NCI-H510A (cell line): ENCODE measurements around the gene DGCR6.
"Not testable (repeated sequence)": the region's sequence is repeated elsewhere in the genome, so short reads cannot be mapped to it uniquely, and the experiment has no call there.

Experiments used
- DNase-seq: peaks from one replicate; lab custom pipeline; 2025; lab: John Stamatoyannopoulos, UW

Gene DGCR6

DNA sequence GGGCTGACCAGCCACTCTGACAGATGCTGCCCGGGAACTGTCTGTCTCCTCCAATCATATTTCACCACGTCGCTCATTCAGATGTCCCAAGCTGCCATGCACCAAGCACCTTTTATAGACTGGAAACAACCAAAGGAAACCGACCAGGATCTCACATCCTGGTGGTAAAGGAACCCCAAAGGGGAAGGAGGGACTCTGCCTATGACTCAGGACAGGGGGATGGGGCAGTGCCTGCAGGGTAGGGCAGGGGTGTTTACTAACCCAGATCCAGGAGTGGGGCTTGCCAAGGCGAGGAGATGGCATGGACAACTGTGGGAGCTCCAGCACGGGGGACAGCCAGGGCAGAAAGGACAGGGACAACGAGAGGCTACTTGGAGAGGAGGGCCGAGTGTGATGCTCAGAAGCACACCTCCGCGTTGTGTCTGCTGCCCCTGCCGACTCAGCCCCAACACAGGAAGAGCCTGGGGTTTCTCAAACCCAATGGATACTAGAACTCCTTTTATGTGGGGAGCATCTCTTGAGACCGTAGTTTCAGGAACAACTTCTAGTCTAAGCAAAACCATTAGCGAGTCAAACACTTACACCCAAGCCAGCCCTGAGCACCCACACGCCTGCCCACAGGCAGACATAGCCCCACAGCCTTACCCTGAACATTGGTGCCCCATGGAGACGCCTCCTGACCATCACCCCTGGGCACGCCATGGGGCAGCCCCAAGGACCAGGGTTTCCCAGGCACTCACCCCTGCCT, 26.0 kb downstream of the DGCR6 start:
- DNase-seq = no peak

DNA sequence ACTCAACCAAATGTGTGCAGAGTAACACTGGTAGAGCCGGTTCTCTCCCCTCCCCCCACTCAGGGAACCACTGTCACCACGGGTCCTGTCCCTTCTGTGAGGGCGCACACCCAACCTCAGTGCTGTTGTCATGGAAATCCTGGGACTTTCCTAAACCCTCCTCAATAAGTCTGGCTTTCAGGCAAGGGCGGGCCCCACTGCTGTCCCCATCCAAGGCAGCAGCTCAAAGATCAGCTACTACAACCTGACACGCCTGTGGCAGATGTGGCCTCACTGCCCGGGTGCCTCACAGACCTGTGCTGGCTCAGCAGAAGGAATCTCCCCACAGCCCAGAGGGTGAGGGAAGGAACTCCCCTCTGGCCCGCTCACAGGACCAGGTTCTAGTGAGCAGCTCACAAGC, 27.8 kb downstream of the DGCR6 start:
- no peak for DNase-seq

DNA sequence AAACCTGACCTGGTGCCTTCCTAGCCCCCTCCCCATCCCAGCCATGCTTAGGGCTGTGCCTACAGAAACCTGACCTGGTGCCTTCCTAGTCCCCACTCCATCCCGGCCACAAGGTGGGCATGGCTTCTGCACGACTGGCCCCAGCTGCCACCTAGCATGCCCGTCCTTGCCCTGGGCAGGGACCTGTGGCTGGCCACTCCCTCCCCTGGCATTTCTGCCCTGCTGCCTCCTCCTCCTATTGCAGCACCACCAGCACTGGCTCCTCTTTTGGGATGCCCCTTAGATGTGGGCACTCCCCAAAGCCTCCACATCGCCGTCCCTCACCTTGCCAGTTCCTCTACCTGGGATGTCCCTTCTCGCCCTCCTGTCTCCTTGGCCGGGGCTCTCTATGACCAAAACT, 28.6 kb downstream of the DGCR6 start:
- not testable (repeated sequence) for DNase-seq

DNA sequence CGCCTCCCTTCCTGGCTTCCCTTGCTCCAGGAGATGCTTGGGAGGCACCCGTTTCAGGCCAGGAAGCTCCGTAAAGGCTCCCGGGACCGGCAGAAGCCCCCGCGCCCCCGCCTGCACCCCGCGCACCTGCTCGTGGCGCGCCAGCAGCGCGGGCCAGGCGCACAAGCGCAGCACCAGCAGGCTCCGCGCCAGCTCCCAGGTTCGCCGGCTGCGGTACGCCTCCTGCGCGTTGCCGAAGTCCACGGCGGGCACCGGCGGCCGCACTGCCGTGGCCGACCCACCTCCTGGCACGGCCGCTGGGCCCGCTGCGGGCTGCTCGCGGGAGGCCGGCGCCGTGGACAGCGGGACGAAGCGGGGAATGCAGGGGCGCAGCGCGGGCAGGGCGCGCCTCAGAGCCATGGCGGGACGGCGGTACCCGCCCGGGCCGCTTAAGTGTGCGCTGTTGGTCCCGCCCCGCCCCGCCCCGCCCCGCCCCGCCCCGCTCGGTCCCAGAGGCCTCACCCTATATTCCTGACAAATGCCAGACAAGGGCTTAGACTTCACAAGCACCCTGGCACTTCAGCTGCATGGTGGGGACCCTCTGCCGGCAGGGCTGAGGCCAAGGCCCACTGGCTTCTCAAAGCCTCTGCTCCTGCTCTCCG, 29.9 kb downstream of the DGCR6 start, which contains the start of gene PRODH:
Gene PRODH (minus strand): TSS at position 405 of the 641 bp plus-strand sequence. CDS start 6 bp downstream, at position 399.
- no peak for DNase-seq

DNA sequence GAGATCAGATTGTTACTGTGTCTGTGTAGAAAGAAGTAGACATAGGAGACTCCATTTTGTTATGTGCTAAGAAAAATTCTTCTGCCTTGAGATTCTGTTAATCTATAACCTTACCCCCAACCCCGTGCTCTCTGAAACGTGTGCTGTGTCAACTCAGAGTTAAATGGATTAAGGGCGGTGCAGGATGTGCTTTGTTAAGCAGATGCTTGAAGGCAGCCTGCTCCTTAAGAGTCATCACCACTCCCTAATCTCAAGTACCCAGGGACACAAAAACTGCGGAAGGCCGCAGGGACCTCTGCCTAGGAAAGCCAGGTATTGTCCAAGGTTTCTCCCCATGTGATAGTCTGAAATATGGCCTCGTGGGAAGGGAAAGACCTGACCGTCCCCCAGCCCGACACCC, 32.6 kb downstream of the DGCR6 start:
- DNase-seq = not testable (repeated sequence)

DNA sequence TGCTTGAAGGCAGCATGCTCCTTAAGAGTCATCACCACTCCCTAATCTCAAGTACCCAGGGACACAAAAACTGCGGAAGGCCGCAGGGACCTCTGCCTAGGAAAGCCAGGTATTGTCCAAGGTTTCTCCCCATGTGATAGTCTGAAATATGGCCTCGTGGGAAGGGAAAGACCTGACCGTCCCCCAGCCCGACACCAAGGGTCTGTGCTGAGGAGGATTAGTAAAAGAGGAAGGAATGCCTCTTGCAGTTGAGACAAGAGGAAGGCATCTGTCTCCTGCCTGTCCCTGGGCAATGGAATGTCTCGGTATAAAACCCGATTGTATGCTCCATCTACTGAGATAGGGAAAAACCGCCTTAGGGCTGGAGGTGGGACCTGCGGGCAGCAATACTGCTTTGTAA, 41.0 kb downstream of the DGCR6 start:
- not testable (repeated sequence) for DNase-seq

DNA sequence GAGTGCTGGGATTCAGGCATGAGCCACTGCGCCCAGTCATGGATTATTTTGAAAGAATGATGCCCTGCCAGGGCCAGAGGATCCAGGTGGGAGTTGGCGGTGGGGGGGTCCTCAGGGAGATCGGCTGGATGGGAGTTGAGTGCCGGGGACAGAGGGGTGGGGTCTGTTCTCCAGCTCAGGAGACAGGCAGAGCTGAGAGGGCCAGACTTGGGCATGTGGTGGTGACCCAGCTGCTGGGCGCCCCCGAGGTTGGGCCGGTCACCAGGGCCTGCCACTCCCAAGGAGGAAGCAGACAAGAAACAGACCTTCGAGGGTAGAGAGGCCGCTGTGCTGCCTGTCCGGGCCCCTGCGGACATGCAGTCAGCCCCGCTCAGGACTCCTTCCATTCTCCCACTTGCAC, 41.8 kb downstream of the DGCR6 start:
- DNase-seq = no peak

DNA sequence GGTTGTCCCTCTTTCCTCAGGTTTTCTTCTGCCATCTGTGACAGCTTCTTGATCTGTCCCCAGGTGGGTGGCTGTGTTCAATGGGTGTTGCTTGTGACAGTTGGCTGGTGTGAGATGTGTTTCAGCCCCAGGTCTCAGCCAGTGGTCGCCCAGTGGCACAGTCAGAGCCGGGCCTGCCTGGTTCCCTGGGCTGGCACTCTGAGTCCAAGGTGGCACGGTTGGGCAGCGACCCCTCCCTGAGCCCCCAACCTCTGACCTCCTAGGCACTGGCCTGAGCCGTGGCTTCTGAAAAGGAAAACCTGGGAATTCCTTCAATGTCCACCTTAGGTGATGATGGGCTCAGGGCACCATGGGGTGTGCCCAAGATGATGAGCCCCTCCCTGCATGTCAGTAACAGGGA, 44.0 kb downstream of the DGCR6 start:
- DNase-seq = no peak

DNA sequence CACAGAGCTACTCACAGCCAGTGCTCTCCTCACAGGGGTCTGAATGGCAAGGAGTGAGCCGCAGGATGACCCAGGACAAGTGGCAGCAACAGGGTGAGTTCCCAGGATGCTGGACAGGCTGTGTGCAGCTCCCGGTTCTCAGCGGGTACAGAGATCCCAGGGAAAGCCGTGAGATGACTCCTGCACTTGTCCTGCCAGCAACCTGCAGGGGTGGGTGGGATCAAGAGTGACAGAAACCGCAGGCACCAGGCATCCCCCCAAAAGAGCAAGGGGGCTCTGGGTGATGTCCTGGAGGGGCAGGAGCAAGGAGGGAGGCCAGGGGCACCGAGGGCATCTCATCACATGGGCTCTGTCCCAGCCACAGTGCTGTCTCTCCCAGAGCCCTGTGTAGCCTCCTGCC, 45.9 kb downstream of the DGCR6 start:
- DNase-seq = no peak

DNA sequence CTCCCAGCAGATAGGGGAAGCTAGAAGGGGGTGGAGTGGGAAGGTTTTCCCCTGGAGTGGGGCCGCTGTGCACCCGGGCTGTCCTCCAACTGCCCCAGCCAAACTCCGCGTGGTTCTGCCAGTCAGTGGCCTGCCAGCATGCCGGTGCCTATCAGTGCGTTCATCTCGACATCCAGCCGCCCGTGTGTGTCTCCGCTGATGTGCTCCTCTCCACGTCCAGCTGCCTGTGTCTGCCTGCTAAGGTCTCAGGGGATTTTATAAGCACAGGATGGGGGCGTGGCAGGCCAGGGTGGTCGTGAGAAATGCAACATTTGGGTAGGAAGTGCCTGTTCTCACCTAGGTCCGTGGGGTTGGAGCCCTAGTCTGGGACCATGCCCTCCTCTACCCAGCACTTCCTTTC, 47.0 kb downstream of the DGCR6 start:
- not testable (repeated sequence) for DNase-seq

DNA sequence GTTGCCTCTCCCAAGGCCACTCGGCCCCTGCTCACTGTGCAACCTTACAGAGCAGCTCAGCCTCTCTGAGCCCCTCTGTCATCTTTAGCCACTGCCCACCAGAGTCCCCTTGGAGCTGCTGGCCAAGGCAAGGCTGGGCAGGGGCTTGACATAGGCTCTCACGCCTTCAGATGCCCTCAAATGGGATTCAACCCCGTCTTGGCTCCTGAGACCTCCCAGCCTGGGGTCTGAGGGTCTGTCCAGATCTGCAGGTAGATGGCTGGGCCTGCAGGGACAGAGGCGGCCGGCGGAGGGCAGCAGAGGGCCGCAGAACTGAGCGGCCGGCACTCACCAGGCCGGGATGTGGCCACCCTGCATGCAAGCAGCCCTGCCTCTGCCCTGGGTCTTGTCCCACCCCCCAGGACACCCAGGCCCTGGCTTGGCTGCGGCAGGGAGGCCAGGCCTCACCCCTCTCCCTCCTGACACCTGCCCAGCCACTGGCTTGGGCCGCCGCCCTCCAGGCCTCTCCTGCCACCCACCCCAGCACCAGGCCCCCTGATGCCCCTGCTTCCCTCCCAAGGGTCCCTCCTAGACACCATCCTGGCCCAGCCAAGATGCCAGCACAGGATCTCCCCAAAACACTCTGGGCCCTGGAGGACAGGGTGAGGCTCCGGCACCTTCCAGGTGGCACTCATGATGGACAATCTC, 48.3 kb downstream of the DGCR6 start:
- DNase-seq = not testable (repeated sequence)

DNA sequence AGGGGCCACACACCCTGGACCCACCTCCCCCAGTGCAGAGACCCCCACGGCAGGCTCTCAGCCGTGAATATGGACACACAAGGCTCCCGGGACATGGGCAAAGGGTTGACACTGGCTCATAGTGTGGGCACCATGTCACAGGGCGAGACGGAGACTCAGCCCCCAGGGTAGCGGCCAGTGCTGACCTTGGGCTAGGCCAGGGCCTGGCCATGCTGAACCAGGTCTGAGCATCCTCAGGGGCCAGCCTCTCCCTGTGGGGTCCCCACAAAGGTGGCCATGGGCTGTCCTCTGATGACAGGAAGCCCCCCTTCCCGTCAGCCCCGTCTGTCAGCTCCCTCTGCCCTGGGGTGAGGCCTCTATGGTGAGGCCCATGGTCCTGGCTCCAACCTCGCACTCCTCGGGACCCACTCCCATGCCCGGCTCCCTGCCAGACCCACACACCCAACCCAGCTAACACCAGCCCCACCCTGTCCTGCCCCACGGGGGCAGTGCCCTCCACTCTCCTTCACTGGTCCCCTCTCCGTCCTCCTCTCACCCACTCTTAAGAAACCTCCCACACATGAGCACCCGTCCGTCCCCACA, 49.0 kb downstream of the DGCR6 start:
- DNase-seq = no peak

DNA sequence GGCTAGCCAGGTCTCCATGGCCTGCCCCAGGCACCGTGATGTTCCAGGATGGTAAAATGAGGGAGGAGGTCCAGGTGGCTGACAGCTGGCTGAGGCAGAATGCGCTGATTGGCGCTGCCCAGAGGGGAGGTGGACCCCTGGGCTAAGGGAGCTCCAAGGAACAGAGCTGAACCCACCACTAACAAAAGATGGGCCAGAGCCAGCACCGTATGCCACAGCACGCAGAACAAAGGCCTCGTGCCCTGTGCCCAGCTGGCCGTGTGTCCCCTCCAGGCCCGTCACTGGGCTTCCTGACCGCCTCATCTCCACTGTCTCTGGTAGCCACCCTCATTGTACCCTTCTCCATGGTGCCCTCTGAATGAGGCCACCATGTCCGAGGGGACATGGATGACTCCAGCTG, 49.6 kb downstream of the DGCR6 start:
- no peak for DNase-seq

DNA sequence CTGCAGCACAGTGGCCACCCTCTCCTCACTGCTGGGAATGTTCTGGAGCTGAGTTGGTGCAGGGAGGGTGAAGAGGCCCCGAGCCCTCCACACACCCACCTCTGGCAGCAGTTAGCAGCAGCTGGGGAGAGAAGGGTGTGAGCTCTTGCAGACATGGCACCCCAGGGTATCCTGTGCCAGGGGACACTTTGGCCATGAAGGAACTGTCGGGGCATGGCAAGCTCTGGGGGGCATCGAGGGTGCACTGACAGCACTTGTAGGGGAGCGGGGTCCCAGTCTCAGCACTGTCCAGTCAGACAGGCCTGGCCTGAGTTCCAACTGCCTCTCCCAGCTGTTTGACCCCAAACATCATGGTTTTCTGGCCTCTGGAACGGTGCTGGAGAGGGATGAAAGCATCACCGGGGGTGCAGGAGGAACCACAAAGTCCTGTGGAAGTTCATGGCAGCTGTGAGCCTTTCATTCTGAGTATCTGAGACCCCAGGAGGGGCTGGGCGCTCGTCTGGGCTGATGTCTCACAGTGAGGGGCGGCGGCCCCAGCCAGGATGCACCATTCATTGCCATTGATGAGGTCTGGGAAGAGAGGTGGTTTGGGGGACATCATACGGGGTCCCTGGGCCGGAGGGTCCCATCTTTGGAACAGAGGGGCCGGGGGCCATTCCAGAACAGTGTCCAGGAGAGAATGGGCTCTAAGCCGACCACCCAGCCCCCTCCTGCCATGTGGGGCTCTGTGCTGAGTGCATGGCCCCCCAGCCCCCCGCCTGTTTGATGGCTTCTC, 50.2 kb downstream of the DGCR6 start:
- DNase-seq = not testable (repeated sequence)

DNA sequence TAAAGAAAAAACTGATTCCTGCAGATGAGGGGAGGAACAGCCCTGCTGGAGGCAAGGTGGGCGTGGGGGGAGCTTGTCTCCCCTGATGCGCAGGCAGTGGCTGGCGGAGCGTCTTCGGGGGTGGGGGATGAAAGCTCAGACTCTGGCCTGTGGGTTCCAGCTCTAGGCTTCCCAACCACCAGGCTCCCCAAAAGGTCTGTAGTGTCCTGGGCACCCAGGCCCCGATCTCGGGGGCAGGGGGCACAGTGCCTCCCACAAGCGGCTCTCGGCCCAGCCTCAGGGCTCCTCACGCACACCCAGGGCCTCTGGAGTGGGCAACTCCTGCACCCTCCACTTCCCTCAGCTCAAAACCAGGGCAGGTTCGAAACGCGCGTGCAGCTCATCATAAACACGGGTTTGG, 50.8 kb downstream of the DGCR6 start:
- not testable (repeated sequence) for DNase-seq

DNA sequence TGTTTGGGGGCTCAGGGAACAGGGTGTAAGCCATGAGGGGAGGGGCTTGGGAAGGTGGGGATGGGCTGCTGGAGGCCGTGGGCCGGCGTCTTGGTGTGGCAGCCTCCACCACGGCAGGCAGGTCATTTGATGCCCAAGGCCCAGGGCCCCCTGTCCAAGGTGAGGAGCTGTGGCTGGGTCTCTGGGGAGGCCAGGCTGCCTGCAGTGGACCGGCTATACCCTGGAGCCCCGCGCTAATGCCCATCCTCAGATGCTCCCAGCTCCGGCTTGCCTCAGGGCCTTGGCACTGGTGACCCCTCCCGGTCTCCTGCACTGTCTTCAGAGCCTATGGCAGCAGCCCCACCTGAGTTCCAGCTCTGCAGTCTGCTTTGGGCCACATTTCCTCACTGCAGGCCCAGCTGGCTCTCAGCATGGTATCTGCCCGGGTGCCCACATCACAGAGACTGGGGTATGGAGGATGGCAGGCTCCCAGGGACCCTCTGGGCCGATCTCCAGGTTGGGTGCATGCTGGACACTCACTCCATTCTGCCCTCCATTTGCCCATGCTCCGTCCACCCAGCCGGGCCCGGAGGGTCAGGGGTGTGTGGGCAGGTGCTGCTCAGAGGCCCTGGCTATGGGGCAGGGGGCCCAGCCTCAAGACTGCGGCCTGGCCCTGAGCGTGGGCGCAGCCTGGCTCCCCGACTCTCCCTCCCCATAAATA, 51.7 kb downstream of the DGCR6 start:
- DNase-seq = not testable (repeated sequence)

DNA sequence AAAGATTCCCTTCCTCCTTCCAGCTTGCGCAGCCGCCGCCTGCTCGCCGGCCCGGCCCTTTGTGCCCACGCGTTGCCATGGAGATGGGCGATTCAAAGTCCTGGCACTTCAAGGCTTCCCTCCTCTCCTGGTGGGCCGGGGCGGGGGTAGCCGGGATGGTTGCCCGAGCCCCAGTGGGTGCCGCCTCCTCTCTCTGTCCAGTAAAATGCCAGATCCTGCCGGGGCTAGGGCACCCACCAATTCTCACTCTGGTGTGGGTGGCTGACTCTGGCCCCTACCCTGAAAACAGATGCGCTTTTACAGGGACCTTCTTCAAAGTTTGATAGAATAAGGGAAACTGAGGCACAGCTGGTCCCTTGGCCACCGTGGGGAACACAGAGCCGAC, 52.2 kb downstream of the DGCR6 start:
- DNase-seq = not testable (repeated sequence)

DNA sequence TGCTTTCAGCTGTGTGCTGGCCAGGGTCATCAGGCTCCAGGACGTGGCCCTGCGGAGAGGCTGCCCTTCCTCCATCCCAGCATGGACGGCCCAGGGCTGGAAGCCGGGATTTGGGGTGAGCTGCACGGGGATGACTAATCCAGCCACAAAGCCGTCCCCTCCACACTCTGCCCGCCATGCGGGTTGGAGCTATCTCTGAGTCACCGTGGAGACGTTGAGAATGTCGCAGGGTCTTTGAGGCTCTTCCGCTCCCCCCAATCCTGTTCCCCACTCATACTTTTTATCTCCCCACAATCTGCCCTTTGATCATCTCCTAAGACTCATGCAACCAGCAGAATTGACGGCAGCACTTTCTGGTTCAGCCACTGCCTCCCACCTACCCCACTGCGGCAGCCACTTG, 52.6 kb downstream of the DGCR6 start:
- DNase-seq = not testable (repeated sequence)

DNA sequence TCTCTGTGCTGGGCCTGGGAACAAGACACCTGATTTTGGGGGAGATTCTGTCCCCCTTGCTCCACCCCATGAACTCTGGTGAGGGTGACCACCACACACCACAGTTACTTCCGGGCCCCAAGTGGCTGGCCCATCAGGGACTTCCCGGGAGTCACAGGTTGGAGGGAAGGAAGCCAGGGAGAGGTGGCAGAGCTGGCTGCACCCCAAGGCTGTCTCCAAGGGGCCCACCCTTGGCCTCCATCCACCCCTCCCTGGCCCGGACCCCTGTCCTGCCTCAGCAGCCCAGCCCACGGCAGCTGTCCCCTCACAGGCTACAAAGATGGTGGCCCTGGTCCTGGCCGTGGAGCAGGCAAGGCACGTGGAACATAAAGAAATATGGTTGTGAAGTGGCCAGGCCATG, 53.1 kb downstream of the DGCR6 start:
- DNase-seq = not testable (repeated sequence)

DNA sequence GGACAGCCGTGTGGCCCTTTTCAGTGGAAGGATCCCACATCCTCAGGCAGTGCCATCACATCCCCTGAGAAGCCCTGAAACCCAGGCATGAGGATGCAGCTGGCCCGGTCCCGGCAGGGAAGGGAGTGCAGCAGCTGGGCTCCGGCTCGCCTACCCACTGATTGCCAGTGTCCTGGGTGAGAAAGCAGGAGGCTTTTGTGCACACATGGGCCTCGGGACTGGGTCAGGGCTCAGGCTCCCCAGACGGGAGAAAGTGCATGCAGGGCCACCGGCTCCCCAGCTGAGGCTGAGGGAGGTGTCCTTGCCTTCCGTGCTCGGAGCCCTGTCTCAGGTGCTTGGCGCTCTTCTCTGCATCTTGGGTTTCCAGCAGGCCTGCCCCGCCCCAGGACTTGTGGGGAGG, 53.6 kb downstream of the DGCR6 start:
- not testable (repeated sequence) for DNase-seq

DNA sequence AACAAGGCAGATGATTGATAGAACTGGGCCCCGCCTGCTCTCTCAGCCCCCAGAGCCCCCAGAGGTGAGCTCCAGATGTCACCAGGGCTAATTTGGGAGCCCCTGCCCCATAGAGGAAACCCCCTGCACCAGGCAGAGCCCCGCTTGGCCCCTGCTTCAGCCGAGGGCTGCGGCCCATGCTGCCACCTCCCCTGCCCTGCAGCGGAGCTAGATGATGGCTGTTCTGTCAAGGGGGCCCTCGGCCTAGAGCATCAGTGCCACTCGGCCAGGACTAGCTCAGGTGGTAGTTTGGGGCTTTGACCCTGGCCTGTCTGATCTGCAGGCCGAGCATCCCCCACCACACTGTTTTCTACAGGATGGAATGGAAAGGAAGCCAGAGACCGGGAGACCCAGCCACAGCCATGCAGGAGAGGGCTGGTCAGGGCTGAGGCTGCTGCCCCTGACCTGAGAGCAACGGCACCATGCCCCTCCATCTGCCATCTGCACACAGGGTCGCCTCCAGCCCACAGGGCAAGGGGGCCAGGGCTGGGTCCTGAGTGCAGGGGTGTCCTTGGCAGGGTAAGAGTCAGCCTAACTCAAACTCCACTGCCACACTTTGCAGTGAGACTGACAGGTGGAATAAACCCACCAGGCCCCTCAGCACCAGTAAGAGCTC, 54.2 kb downstream of the DGCR6 start:
- DNase-seq = not testable (repeated sequence)
